ENCODE results near the gene PITX1.

Gene PITX1

GRCh38 chr5:135067587-135067986, 33.6 kb upstream of the PITX1 start:
- TF ChIP-seq, protein P1, sequence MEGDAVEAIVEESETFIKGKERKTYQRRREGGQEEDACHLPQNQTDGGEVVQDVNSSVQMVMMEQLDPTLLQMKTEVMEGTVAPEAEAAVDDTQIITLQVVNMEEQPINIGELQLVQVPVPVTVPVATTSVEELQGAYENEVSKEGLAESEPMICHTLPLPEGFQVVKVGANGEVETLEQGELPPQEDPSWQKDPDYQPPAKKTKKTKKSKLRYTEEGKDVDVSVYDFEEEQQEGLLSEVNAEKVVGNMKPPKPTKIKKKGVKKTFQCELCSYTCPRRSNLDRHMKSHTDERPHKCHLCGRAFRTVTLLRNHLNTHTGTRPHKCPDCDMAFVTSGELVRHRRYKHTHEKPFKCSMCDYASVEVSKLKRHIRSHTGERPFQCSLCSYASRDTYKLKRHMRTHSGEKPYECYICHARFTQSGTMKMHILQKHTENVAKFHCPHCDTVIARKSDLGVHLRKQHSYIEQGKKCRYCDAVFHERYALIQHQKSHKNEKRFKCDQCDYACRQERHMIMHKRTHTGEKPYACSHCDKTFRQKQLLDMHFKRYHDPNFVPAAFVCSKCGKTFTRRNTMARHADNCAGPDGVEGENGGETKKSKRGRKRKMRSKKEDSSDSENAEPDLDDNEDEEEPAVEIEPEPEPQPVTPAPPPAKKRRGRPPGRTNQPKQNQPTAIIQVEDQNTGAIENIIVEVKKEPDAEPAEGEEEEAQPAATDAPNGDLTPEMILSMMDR (IDR thresholded peaks at IDR 0.05; ENCODE audit: low read depth, low read length) = no peak
- in situ Hi-C loops (cut with HindIII; ENCODE audit: low sequenced_read_pairs) = no loop called here
- H3K4me3 ChIP-seq (ENCODE audit: low read depth, low read length) = no peak overlapping the region
- no peak for DNase-seq (ENCODE audit: low read depth, low spot score)

- H3K4me3 ChIP-seq (ENCODE audit: low read depth, low read length) = no peak overlapping the region
- DNase-seq (ENCODE audit: low read depth, low spot score) = no peak
- in situ Hi-C loops (cut with HindIII; ENCODE audit: low sequenced_read_pairs) = no loop called here
- TF ChIP-seq, protein P1 (IDR thresholded peaks at IDR 0.05; ENCODE audit: low read depth, low read length) = no peak
Observed at GRCh38 chr5:135066781-135067180, 32.8 kb upstream of the PITX1 start.

- no peak for DNase-seq (ENCODE audit: low read depth, low spot score)
- in situ Hi-C loops (cut with HindIII; ENCODE audit: low sequenced_read_pairs) = no loop called here
- TF ChIP-seq, protein P1 (IDR thresholded peaks at IDR 0.05; ENCODE audit: low read depth, low read length) = no peak
- H3K4me3 ChIP-seq (ENCODE audit: low read depth, low read length) = no peak overlapping the region
Observed at GRCh38 chr5:135065306-135066265, 31.6 kb upstream of the PITX1 start.

GRCh38 chr5:135064235-135064570, 30.2 kb upstream of the PITX1 start:
- in situ Hi-C loops (cut with HindIII; ENCODE audit: low sequenced_read_pairs) = no loop called here
- TF ChIP-seq, protein P1 (IDR thresholded peaks at IDR 0.05; ENCODE audit: low read depth, low read length) = no peak
- H3K4me3 ChIP-seq (ENCODE audit: low read depth, low read length) = no peak overlapping the region
- no peak for DNase-seq (ENCODE audit: low read depth, low spot score)

DNA sequence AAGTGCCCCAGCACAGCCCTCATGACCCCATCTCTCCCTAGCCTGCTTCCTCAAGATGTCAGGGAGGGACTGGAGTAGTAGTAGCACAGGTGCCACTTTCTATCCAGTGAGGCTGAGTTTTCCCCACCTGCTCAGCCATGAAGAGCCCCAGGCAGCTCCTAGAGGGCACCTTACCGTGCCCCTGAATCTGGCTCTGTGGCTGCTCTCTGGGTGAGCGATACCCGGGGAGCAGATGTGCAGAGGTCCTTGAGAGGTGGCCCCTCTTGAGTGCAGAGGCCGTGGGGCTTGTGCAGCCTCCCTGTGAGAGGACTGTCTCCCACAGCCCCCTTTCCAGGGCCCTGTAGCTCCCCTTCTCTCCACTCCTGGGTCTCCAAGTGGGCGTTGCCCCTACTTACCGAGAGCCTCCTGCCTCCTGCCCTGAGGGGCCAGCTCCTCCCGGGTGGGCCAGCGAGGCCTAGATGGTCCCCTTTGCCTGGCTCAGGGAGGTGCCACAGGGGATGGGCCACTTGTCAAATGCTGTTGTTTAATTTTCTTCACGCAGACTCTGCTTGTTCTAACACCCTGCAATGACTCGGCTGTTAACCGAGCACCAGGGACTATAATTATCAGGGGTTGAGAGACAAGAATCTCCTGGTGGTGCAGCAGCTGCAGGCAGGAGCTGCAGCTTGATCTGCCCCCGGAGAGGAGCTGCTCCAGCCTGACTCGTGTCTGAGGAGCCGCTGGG, 29.6 kb upstream of the PITX1 start:
- TF ChIP-seq, protein P1 (IDR thresholded peaks at IDR 0.05; ENCODE audit: low read depth, low read length) = no peak
- DNase-seq (ENCODE audit: low read depth, low spot score) = no peak
- H3K4me3 ChIP-seq (ENCODE audit: low read depth, low read length) = no peak overlapping the region
- in situ Hi-C loops (cut with HindIII; ENCODE audit: low sequenced_read_pairs) = no loop called here

- TF ChIP-seq, protein P1 (IDR thresholded peaks at IDR 0.05; ENCODE audit: low read depth, low read length) = no peak
- DNase-seq (ENCODE audit: low read depth, low spot score) = no peak
- H3K4me3 ChIP-seq (ENCODE audit: low read depth, low read length) = no peak overlapping the region
- in situ Hi-C loops (cut with HindIII; ENCODE audit: low sequenced_read_pairs) = no loop called here
Observed at GRCh38 chr5:135063056-135063445, 29.0 kb upstream of the PITX1 start.

Data from astrocyte of the spinal cord (primary cell).